Ecto neural progenitor cell (in vitro differentiated cells): ENCODE measurements around the gene XPNPEP3.
"Not testable (repeated sequence)": the region's sequence is repeated elsewhere in the genome, so short reads cannot be mapped to it uniquely, and the experiment has no call there.

Source experiments
- DNase-seq: peaks from one replicate; pipeline ENCODE4 v3.0.0-alpha.2; 2018; ENCODE audit warnings: low spot score

XPNPEP3 gene

GRCh38 chr22:40857309-40857855, 434 bp downstream of the XPNPEP3 start:
- no peak for DNase-seq

DNA sequence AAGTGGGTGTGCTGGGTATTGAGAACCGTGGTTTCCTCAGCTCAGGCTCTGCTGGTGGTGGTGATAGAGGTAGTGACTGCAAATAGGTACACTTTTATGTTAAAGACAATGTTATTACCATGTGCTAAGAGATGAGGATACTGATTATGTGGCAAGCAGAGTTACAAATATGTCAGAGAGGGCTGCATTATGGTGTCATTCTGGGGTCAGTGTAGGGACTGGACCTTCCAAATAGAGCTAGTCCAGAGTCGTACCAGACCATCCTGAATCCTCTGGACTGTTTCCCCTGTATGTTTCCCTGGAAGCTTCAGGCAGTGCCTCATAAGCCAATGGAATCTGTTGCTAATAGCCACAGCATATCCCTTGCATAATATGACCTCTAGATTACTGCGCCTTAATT, 5.1 kb downstream of the XPNPEP3 start, which contains the start of gene DNAJB7:
Gene DNAJB7 (minus strand): TSS at position 101 of the 400 bp plus-strand sequence. CDS start 119 bp downstream, outside the sequence.
- DNase-seq, result no peak

DNA sequence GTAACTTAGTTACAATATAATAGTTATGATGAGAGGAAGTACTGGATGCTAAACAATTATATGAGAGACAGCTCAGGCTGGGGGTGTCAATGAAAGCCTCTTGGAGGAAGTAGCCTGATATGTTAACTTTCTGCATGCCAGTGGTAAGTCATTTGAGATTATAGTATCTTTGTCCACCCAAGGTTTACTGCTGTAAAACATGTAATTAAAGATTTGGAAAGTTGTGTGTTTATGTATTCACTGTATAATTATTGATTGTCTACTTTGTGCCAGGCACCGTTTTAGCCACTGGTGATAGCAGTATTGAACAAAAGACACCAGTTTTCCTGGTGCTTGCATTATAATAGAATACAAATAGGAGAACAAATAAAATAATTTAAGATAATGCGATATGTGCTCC, 5.6 kb downstream of the XPNPEP3 start:
- DNase-seq, result no peak

DNA sequence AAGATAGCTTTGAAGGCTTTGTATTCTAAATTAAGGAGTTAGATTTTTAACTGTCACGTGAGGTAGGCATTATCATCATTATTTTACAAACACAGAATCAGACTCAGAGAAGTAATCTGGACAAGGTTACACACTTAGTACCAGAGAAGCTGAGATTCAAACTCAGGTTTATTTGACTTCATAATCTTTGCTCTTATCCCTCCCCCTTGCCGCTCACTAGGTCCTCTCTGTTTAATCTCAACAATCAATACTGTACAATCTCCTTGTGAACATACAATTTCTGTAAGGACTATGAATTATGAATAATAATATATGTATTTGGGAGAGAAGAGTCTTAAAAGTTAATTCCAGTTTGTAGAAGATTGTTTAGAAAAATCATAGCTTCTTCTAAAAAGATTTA, 10.2 kb downstream of the XPNPEP3 start:
- no peak for DNase-seq

DNA sequence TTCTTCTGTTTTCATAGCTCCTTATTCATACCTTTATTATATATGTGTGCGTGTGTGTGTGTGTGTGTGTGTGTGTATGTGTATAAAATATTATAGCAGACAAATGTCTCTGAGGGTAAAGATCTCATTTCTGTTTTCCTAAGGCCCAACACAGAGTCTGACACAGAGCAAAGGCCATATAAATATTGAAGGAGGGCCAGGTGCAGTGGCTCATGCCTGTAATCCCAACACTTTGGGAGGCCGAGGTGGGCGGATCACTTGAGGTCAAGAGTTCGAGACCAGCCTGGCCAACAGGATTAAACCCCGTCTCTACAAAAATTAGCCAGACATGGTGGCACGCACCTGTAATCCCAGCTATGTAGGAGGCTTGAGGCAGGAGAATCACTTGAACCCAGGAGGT, 11.4 kb downstream of the XPNPEP3 start:
- DNase-seq, result not testable (repeated sequence)

- DNase-seq, result no peak
Measured at GRCh38 chr22:40874016-40874415, 17.1 kb downstream of the XPNPEP3 start.

GRCh38 chr22:40875111-40875510, 18.2 kb downstream of the XPNPEP3 start:
- no peak for DNase-seq

- DNase-seq, result no peak
Measured at GRCh38 chr22:40876907-40877306, 20.0 kb downstream of the XPNPEP3 start.

DNA sequence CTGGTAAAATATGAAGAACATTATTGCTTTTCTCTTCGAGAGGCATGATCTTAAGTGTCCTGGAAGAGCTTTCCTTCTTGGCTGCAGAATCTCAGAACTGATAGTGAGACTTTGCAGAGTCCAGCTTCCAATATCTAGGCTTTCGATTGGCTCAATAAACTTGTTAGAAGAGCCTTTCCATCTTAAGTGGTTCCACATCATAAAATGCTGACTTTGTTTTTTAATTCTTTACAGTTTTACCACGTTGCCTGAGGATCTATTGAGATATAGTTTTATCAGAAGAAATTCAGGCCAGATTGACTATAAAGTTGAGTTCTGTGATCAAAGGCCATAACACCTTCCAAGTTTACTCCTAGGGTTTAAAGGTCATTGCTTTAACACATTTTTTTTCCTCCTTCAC, 20.5 kb downstream of the XPNPEP3 start:
- no peak for DNase-seq

- no peak for DNase-seq
Measured at GRCh38 chr22:40878922-40879321, 22.0 kb downstream of the XPNPEP3 start.

- DNase-seq, result no peak
Measured at GRCh38 chr22:40889116-40889515, 32.2 kb downstream of the XPNPEP3 start.

DNA sequence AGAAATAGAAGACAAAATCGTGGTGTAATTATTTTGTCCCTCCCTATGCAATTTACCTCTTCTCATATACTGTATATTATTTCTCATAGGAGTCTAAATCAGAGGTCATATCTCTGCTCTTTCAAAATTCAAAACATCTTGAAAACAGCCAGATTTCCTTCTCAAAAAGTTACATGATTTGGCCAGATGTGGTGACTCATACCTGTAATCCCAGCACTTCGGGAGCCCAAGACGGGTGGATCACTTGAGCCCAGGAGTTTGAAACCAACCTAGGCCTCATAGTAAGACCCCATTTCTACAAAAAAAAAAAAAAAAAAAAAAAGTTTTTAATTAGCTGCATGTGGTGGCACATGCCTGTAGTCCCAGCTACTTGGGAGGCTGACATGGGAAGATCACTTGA, 33.9 kb downstream of the XPNPEP3 start:
- no peak for DNase-seq

DNA sequence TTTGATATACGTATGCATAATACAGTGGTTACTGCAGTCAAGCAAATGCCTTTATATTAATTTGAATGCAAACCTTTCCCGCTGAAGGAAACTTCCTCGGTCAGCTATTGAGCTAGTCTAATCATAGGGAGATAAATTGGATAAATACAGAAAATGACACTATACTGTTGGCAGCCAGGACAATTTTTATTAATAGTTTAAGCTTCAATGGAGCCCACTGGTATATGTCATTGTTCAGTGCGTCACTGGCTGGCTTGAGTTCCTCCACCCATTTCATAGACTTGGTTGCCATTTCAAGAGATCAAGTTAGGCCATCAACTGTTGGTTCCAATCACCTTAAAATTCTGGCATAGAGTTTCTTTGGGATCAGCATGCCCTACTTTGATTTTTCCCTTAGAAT, 37.5 kb downstream of the XPNPEP3 start:
- no peak for DNase-seq

DNA sequence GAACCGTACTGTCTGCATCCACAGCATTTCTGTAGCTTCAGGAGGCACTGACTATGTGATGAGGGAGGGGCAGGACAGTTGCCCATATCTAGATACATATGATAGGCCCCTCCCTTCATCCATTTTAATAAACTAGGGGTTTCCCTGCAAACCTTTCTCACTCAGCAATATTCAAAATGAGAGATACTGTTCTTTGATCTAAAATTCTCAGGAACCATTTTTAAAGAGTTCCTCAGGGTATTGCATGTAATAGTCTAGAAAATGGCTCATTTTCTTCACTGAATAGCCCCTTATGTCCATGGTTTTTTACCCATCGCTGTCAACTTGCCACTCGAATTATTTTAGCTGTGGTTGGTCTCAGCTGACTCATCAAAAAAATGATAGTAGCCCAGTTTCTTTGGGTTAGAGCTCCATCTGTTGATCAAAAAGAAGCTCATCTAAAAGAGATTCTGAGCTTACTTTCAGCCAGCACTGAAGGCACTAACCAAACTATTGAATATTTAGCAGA, 42.0 kb downstream of the XPNPEP3 start:
- no peak for DNase-seq

DNA sequence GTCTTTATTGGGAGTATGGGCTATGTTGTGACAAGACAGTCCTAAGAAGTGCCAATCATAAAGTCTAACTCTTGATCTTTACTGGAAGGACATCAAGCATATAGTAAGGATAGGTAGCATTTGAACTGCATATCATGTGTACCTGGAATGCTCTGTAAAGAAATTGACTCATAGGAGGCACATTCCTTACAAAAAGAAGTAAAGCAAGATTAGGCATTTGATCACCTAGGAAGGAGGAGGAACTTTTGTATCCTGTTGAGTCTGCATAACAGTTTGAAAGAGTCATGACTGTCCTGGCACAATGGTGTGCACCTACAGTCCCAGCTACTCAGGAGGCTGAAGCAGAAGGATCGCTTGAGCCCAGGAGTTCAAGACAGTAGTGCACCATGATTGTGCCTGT, 47.2 kb downstream of the XPNPEP3 start:
- DNase-seq, result no peak

- no peak for DNase-seq
Measured at GRCh38 chr22:40908895-40909294, 51.9 kb downstream of the XPNPEP3 start.

DNA sequence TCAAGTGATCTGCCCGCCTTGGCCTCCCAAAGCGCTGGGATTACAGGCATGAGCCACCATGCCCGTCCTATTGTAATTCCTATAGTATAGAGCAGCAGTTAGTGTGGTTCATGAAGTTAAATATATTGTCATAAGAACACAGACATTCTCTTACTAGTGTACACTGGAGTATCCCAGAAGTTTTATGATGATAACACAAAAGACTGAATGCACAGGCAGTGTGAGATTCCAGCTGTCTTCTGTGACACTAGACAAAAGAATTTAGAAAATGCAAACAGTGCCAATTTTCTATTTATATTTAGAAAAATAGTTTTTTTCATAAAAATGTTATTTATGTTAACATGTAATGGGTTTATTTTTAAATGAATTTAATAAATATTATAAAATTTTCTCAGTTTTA, 54.8 kb downstream of the XPNPEP3 start:
- no peak for DNase-seq

DNA sequence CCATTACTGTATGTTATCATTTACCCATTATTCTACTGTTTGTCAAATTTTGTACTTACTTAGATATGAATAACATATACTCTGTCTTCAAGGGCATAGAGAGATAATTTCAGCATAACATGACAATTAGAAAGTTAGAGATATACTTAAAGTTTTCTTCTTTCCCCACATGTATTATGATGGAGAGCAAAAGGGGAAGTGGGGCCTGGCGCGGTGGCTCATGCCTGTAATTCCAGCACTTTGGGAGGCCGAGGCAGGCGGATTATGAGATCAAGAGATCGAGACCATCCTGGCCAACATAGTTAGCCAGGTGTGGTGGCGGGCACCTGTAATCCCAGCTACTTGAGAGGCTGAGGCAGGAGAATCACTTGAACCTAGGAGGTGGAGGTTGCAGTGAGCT, 56.0 kb downstream of the XPNPEP3 start:
- DNase-seq, result not testable (repeated sequence)

DNA sequence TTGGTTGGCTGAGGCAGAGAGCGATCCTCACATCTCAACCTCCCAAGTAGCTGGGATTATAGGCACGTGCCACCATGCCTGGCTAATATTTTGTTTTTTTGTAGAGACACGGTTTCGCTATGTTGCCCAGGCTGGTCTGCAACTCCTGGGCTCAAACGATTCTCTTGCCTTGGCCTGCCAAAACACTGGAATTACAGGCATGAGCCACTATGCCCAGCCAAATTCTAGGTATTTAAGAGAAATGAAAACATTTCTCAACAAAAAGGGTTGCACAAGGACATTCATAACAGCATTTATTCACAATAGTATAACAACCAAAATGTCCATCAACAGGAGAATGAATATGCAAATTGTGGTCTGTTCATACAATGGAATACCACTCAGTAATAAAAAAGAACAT, 62.5 kb downstream of the XPNPEP3 start:
- DNase-seq, result no peak

DNA sequence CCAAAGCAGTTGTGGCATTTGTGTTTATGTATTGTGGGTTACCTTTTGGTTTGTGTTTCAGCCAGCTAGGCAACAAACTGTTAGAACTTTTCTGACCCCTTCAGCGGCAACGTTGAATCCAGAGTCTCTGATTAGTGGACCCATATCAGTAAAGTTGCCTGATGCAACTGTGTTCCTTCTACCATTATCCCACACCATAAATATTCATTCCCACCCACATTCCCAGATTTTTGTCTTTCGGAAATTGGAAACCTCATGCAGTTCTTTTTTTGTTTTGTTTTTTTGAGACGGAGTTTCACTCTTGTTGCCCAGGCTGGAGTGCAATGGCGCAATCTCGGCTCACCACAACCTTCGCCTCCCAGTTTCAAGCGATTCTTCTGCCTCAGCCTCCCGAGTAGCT, 63.6 kb downstream of the XPNPEP3 start:
- no peak for DNase-seq

GRCh38 chr22:40922484-40923303, 65.7 kb downstream of the XPNPEP3 start:
- no peak for DNase-seq

DNA sequence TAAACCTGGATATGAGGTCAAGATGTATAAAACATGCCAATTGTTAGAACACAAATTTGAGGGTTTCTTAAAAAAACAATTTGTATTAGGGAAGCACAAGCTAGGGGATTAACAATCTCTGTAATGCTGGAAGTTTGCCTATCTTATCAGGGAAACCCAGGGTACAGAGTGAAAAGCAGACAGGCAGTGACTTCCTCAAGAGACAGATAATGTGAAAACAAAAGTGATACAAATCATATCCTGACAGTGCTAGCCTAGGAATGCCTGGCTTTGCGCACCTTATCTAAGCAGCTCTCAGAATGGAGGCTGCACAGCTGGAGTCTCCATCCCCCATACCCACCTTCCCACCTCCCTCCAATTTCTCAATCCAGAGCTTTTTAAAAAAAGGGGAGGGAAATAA, 71.7 kb downstream of the XPNPEP3 start:
- DNase-seq, result no peak

DNA sequence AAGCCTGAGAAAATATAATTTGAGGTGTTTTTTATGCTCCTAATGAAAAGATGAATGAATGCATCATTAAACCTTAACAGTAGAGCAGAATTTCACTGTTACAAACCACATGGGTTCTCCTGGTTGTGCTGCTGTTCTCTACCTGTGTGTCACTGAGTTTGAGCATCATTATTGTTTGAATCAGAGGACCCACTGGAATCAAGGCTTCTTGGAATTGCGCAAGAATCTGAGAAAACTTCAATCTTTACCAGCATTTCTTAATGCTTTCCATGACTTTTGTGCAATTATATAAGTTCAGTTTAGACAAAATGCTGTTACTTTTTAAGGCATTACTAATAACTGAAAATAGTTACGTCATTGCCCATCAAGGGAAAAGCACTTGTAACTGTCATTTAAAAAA, 75.4 kb downstream of the XPNPEP3 start:
- no peak for DNase-seq

- no peak for DNase-seq
Measured at GRCh38 chr22:40939202-40939601, 82.3 kb downstream of the XPNPEP3 start.
